A549 (cell line): ENCODE data around the gene ROS1. TPM values are rescaled to one million over a fixed set of nuclear protein-coding genes. Genes with fewer than 3 reads are reported as not detected.

ENCODE experiments used
- ATAC-seq, 2 experiments: fragments of 200-7000 bp in 1 of 2; fragments of >200 bp in 1 of 2; cut with Nextera tagmentation in 1 of 2; cut with Tn5 transposase in 1 of 2; 3 replicates each; pipeline versions ENCODE4 v1.8.0 to v1.9.1; 2018 to 2020; ENCODE audit warnings: mild to moderate bottlenecking in 1 of 2, moderate library complexity in 1 of 2
- CTCF ChIA-PET: fragments of 300-600 bp; sonication (Branson Sonifier 250); formaldehyde crosslinking; extraction: SDS; loops from one replicate; lab custom pipeline; 2021; ENCODE audit warnings: antibody characterized with exemption, inconsistent platforms; lab: Yijun Ruan, JAX
- POLR2A ChIA-PET: fragments of 350-600 bp; formaldehyde crosslinking; extraction: SDS; loops from one replicate; lab custom pipeline; 2021; ENCODE audit warnings: antibody characterized with exemption, inconsistent platforms; lab: Yijun Ruan, JAX
- DNase-seq, 2 experiments: peaks; one replicate each; pipeline versions ENCODE4 v3.0.0 to v3.0.0-alpha.2; 2011 to 2016; ENCODE audit warnings: low read depth in 1 of 2, low spot score in 1 of 2
- FAIRE-seq: peaks from 2 replicates; lab custom pipeline; 2011; peaks lifted over from hg19 to GRCh38; lab: Jason Lieb, UNC
- H3K27ac ChIP-seq, 2 experiments: fragments of >200 bp; sonication (Bioruptor Twin); formaldehyde crosslinking; 3 replicates each; pipeline ENCODE4 v1.5.1; 2016 to 2017
- H3K4me1 ChIP-seq: fragments of >200 bp; sonication (Bioruptor Twin); formaldehyde crosslinking; 3 replicates; pipeline ENCODE4 v1.6.1; 2016
- H3K4me2 ChIP-seq: fragments of >200 bp; sonication (Bioruptor Twin); formaldehyde crosslinking; 3 replicates; pipeline ENCODE4 v1.6.1; 2016
- H3K4me3 ChIP-seq: fragments of >200 bp; sonication (Bioruptor Twin); formaldehyde crosslinking; 3 replicates; pipeline ENCODE4 v1.5.1; 2016
- H3K9me3 ChIP-seq: fragments of >200 bp; sonication (Bioruptor Twin); formaldehyde crosslinking; 3 replicates; pipeline ENCODE4 v1.6.1; 2016
- BHLHE40 ChIP-seq: IDR thresholded peaks from 2 replicates; pipeline ENCODE4 v1.6.1; 2012; ENCODE audit warnings: low read depth, low read length, inconsistent platforms
- CEBPB ChIP-seq, 2 experiments: fragments of >200 bp in 1 of 2; sonication (Bioruptor Twin) in 1 of 2; formaldehyde crosslinking in 1 of 2; IDR thresholded peaks; 2 replicates each; pipeline ENCODE4 v1.6.1; 2012 to 2016
- CHD2 ChIP-seq: fragments of 150-350 bp; IDR thresholded peaks from 2 replicates; pipeline ENCODE4 v1.6.1; 2014; ENCODE audit warnings: low read length; ENCODE audit not compliant: partially characterized antibody
- CHD4 ChIP-seq: fragments of 200-600 bp; sonication (generic); IDR thresholded peaks from 2 replicates; pipeline ENCODE4 v1.6.1; 2016; ENCODE audit warnings: antibody characterized with exemption, mild to moderate bottlenecking, borderline replicate concordance
- EHMT2 ChIP-seq: fragments of 200-600 bp; sonication (generic); IDR thresholded peaks from 2 replicates; pipeline ENCODE4 v1.6.1; 2016; ENCODE audit warnings: antibody characterized with exemption, low read depth, mild to moderate bottlenecking, moderate library complexity
- FOSB ChIP-seq: fragments of 250-450 bp; sonication (Bioruptor Pico); IDR thresholded peaks from 2 replicates; pipeline ENCODE4 v1.5.0; 2020; ENCODE audit warnings: mild to moderate bottlenecking, moderate library complexity
- FOSL2 ChIP-seq, 2 experiments: fragments of 450-650 bp in 1 of 2; fragments of >200 bp in 1 of 2; sonication (Bioruptor Twin) in 1 of 2; formaldehyde crosslinking; IDR thresholded peaks; 2 replicates each; pipeline versions ENCODE4 v1.5.0 to v1.6.1; 2016 to 2020; ENCODE audit warnings: mild to moderate bottlenecking in 1 of 2, moderate library complexity in 1 of 2
- FOXS1 ChIP-seq: fragments of 250-450 bp; sonication (Bioruptor Pico); IDR thresholded peaks from 2 replicates; pipeline ENCODE4 v1.5.0; 2020; ENCODE audit warnings: mild to moderate bottlenecking, moderate library complexity
- HEYL ChIP-seq: fragments of 250-450 bp; sonication (Bioruptor Pico); IDR thresholded peaks from 2 replicates; pipeline ENCODE4 v1.8.0; 2021; ENCODE audit warnings: mild to moderate bottlenecking, moderate library complexity
- HOXB5 ChIP-seq: fragments of 250-450 bp; sonication (Bioruptor Pico); IDR thresholded peaks from 2 replicates; pipeline ENCODE4 v1.5.0; 2020; ENCODE audit warnings: mild to moderate bottlenecking, moderate library complexity
- KDM1A ChIP-seq: fragments of 200-600 bp; sonication (generic); IDR thresholded peaks from 2 replicates; pipeline ENCODE4 v1.6.1; 2016; ENCODE audit warnings: low read depth, mild to moderate bottlenecking
- NR3C1 ChIP-seq: fragments of >200 bp; sonication (Bioruptor Twin); formaldehyde crosslinking; IDR thresholded peaks from 3 replicates; pipeline ENCODE4 v1.6.1; 2017
- PHF8 ChIP-seq: fragments of 200-600 bp; sonication (generic); IDR thresholded peaks from 2 replicates; pipeline ENCODE4 v1.6.1; 2016; ENCODE audit warnings: low read depth, mild to moderate bottlenecking, antibody characterized with exemption, moderate library complexity, borderline replicate concordance
- POLR2A ChIP-seq: IDR thresholded peaks from 2 replicates; pipeline ENCODE4 v1.6.1; 2012; ENCODE audit warnings: mild to moderate bottlenecking, low read length
- RARB ChIP-seq: fragments of 250-450 bp; sonication (Bioruptor Pico); IDR thresholded peaks from 2 replicates; pipeline ENCODE4 v1.8.0; 2021; ENCODE audit warnings: mild to moderate bottlenecking, moderate library complexity
- TP53 ChIP-seq: fragments of 250-450 bp; sonication (Bioruptor Pico); IDR thresholded peaks from 2 replicates; pipeline ENCODE4 v1.5.0; 2021; ENCODE audit warnings: mild to moderate bottlenecking, moderate library complexity
- ZFP36 ChIP-seq: fragments of 450-650 bp; IDR thresholded peaks from 2 replicates; pipeline ENCODE4 v1.6.1; 2014; ENCODE audit warnings: borderline replicate concordance; ENCODE audit not compliant: partially characterized antibody
- ZNF302 ChIP-seq: fragments of 250-450 bp; sonication (Bioruptor Pico); IDR thresholded peaks from 2 replicates; pipeline ENCODE4 v1.9.0; 2021; ENCODE audit warnings: inconsistent platforms, mild to moderate bottlenecking, moderate library complexity
- WGBS: methylation state at CpG from one replicate; pipeline ENCODE4 v1.1.6; 2017; ENCODE audit errors: missing lambda C conversion rate; 5-methylcytosine and 5-hydroxymethylcytosine counted together
- polyA plus RNA-seq, 4 experiments: library from polyadenylated mRNA; depleted of rRNA in 3 of 4; stranded (reverse); fragments of >200 nt; fragmentation: RNase III in 1 of 4; extraction: RNeasy Plus Mini Kit Qiagen cat#74134 plus additional on column Dnase treatment in 1 of 4; gene quantifications; 2 replicates in 3 of 4; 3 replicates in 1 of 4; pipeline ENCODE4 v1.2.3, GENCODE V29; 2011 to 2017
- TF ChIP-seq, protein P1 (sequence below): fragments of 200-600 bp; sonication (generic); IDR thresholded peaks from 2 replicates; pipeline ENCODE4 v1.6.1; 2016; ENCODE audit warnings: antibody characterized with exemption, mild to moderate bottlenecking, moderate library complexity
- TF ChIP-seq, protein P2 (sequence below): fragments of >200 bp; sonication (Bioruptor Twin); formaldehyde crosslinking; IDR thresholded peaks from 2 replicates; pipeline ENCODE4 v1.6.1; 2016
- TF ChIP-seq, protein P3 (sequence below): IDR thresholded peaks from 2 replicates; pipeline ENCODE4 v1.6.1; 2012
- TF ChIP-seq, protein P4 (sequence below): fragments of 250-450 bp; sonication (Bioruptor Pico); IDR thresholded peaks from 2 replicates; pipeline ENCODE4 v1.5.0; 2020; ENCODE audit warnings: low read depth, mild to moderate bottlenecking, moderate library complexity
- TF ChIP-seq, protein P5 (sequence below): fragments of >200 bp; sonication (Bioruptor Twin); formaldehyde crosslinking; IDR thresholded peaks from 3 replicates; pipeline ENCODE4 v1.6.1; 2016
- TF ChIP-seq, protein P6 (sequence below): IDR thresholded peaks from 2 replicates; pipeline ENCODE4 v1.6.1; 2012

The ROS1 gene
- polyA plus RNA-seq, 2 of the 4 experiments (the other 2 are of a cell fraction) = 0.17 to 0.18 TPM

DNA sequence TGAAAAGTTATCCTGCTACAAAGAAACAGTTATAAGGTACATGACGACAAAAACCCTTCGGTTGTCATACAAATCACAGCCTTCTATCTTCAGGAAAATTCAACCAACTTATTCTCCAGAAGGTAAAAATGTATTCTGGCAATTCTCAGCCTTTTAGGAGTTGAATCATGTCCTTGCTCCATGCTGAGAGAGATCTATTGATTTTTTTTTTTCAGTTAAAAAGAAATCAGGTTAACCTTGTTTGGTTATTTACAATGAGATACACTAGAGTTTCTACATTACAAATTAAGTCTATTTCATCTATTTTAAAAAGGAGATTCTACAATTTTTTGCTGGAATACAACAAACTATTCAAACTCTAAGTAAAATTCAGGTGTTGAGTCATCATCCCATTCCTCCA, 45.4 kb downstream of the ROS1 start:
- TF ChIP-seq POLR2A = no peak
- no peak for TF ChIP-seq ZFP36
- TF ChIP-seq BHLHE40 = no peak
- TF ChIP-seq HEYL = no peak
- TF ChIP-seq, protein P1, sequence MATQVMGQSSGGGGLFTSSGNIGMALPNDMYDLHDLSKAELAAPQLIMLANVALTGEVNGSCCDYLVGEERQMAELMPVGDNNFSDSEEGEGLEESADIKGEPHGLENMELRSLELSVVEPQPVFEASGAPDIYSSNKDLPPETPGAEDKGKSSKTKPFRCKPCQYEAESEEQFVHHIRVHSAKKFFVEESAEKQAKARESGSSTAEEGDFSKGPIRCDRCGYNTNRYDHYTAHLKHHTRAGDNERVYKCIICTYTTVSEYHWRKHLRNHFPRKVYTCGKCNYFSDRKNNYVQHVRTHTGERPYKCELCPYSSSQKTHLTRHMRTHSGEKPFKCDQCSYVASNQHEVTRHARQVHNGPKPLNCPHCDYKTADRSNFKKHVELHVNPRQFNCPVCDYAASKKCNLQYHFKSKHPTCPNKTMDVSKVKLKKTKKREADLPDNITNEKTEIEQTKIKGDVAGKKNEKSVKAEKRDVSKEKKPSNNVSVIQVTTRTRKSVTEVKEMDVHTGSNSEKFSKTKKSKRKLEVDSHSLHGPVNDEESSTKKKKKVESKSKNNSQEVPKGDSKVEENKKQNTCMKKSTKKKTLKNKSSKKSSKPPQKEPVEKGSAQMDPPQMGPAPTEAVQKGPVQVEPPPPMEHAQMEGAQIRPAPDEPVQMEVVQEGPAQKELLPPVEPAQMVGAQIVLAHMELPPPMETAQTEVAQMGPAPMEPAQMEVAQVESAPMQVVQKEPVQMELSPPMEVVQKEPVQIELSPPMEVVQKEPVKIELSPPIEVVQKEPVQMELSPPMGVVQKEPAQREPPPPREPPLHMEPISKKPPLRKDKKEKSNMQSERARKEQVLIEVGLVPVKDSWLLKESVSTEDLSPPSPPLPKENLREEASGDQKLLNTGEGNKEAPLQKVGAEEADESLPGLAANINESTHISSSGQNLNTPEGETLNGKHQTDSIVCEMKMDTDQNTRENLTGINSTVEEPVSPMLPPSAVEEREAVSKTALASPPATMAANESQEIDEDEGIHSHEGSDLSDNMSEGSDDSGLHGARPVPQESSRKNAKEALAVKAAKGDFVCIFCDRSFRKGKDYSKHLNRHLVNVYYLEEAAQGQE = no peak
- TF ChIP-seq HOXB5 (CRISPR knock-in tag) = no peak
- TF ChIP-seq EHMT2 = no peak
- TF ChIP-seq, protein P2, sequence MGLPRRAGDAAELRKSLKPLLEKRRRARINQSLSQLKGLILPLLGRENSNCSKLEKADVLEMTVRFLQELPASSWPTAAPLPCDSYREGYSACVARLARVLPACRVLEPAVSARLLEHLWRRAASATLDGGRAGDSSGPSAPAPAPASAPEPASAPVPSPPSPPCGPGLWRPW = no peak
- no peak for TF ChIP-seq FOXS1
- TF ChIP-seq, protein P3, sequence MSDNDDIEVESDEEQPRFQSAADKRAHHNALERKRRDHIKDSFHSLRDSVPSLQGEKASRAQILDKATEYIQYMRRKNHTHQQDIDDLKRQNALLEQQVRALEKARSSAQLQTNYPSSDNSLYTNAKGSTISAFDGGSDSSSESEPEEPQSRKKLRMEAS = no peak
- TF ChIP-seq, protein P4, sequence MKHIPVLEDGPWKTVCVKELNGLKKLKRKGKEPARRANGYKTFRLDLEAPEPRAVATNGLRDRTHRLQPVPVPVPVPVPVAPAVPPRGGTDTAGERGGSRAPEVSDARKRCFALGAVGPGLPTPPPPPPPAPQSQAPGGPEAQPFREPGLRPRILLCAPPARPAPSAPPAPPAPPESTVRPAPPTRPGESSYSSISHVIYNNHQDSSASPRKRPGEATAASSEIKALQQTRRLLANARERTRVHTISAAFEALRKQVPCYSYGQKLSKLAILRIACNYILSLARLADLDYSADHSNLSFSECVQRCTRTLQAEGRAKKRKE (CRISPR knock-in tag) = no peak
- TF ChIP-seq KDM1A = no peak
- TF ChIP-seq PHF8 = no peak
- TF ChIP-seq TP53 = no peak
- no peak for TF ChIP-seq RARB (CRISPR knock-in tag)
- no peak for TF ChIP-seq ZNF302 (CRISPR knock-in tag)
- TF ChIP-seq FOSL2 (IDR thresholded peaks at IDR 0.05) = no peak
- TF ChIP-seq FOSL2 (CRISPR knock-in tag; IDR thresholded peaks at IDR 0.05) = no peak
- TF ChIP-seq NR3C1 = no peak
- TF ChIP-seq CEBPB (IDR thresholded peaks at IDR 0.05) = no peak
- TF ChIP-seq CHD2 = no peak
- 0 out of 3 replicates have a peak, but pooled peaks cover 2% of the 10 kb centered on the region for H3K9me3 ChIP-seq
- FAIRE-seq (no peak), DNase-seq (no peak), ATAC-seq (no peak)
- no peaks in the 10 kb centered on the region; the same call in 2 of the 3 replicates for H3K4me1 ChIP-seq
- ChIA-PET POLR2A (no interaction called here), CTCF (interaction anchor here (1.2 kb wide), 1 partner anchor 8 kb away, joined by 3 read pairs; no protein-coding TSS in a partner anchor)
- 90% methylated on average over 2 of the region's 2 CpGs for WGBS
- no peak overlapping the region for H3K4me2 ChIP-seq
- H3K27ac ChIP-seq = no peak overlapping the region
- no peak overlapping the region for H3K4me3 ChIP-seq

DNA sequence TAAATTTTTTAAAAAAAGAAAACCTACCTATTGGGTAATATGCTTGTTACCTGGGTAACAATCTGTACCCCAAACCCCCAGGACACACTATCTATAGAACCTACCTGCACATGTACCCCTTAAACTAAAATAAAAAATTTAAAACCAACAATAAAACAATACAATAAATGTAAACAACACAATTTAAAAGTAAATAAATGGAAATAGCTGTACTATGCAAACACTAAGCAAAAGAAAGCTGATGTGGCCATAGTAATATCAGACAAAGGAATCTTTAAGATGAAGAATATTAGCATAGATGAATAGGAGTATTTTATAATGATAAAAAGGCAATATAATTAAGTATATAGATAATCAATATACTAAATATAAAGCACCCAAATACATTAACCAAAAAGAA, 50.3 kb downstream of the ROS1 start:
- ChIA-PET POLR2A (no interaction called here), CTCF (interaction anchor here (1.9 kb wide), 1 partner anchor 24 kb away, joined by 4 read pairs; no protein-coding TSS in a partner anchor)
- no peak for ATAC-seq

More for the DNA sequence above, 50.3 kb downstream of the ROS1 start:
- DNase-seq = no peak
- Histone ChIP-seq H3K9me3 (peaks cover 11% of the 10 kb centered on the region; the same call in 2 of the 3 replicates), H3K27ac (no peak overlapping the region), H3K4me3 (no peak overlapping the region), H3K4me2 (no peak overlapping the region), H3K4me1 (no peaks in the 10 kb centered on the region)
- FAIRE-seq = no peak
- TF ChIP-seq, protein P5, sequence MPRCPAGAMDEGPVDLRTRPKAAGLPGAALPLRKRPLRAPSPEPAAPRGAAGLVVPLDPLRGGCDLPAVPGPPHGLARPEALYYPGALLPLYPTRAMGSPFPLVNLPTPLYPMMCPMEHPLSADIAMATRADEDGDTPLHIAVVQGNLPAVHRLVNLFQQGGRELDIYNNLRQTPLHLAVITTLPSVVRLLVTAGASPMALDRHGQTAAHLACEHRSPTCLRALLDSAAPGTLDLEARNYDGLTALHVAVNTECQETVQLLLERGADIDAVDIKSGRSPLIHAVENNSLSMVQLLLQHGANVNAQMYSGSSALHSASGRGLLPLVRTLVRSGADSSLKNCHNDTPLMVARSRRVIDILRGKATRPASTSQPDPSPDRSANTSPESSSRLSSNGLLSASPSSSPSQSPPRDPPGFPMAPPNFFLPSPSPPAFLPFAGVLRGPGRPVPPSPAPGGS = no peak
- TF ChIP-seq, protein P6, sequence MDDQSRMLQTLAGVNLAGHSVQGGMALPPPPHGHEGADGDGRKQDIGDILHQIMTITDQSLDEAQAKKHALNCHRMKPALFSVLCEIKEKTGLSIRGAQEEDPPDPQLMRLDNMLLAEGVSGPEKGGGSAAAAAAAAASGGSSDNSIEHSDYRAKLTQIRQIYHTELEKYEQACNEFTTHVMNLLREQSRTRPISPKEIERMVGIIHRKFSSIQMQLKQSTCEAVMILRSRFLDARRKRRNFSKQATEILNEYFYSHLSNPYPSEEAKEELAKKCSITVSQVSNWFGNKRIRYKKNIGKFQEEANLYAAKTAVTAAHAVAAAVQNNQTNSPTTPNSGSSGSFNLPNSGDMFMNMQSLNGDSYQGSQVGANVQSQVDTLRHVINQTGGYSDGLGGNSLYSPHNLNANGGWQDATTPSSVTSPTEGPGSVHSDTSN = no peak
- TF ChIP-seq, protein P3 = no peak
- TF ChIP-seq FOSB (CRISPR knock-in tag) (no peak), CHD4 (no peak)
- TF ChIP-seq, protein P1 = no peak
